DOHH2 (cell line): ENCODE data around the gene TTC7B.

Source experiments
- CTCF ChIP-seq: fragments of 200-600 bp; sonication (generic); IDR thresholded peaks from one replicate; pipeline ENCODE4 v1.5.1; 2014; ENCODE audit warnings: antibody characterized with exemption, mild to moderate bottlenecking, low read depth, low read length; ENCODE audit not compliant: poor library complexity, severe bottlenecking
- EZH2phosphoT487 ChIP-seq: fragments of 200-600 bp; sonication (generic); IDR thresholded peaks from 2 replicates; pipeline ENCODE4 v1.6.1; 2017; ENCODE audit warnings: borderline replicate concordance, mild to moderate bottlenecking, antibody characterized with exemption, low read length, moderate library complexity, mixed read lengths

- no peak for TF ChIP-seq CTCF
- no peak for TF ChIP-seq EZH2phosphoT487
Observed at GRCh38 chr14:90742252-90742651, 74.0 kb downstream of the TTC7B start.
